ENCODE data around the gene TMEM198. TPM values are rescaled to one million over a fixed set of nuclear protein-coding genes. Genes with fewer than 3 reads are reported as not detected.
A peak's percentile ranks its signal among the peaks of the same experiment; 100 is the strongest.

Gene TMEM198
- total and polyA plus RNA-seq, 9 of the 15 experiments (the other 6 are each of a cell fraction or from before 2014, with no cell fraction given): 0.03 to 3.8 (median 1.0) TPM

GRCh38 chr2:219498280-219499057 is 45.4 kb upstream of the TMEM198 start, which contains the start of gene GMPPA (continued):
- TF ChIP-seq AFF1 (IDR thresholded peaks at IDR 0.05; ENCODE audit: low read depth in 1 of 2, partially characterized antibody in 2 of 2) (peak; percentile 42 to 81), NKRF (IDR thresholded peaks at IDR 0.05; ENCODE audit: borderline replicate concordance) (peak; percentile 60; the same call in 1 of the 2 replicates), EZH2 (IDR thresholded peaks at IDR 0.05; ENCODE audit: borderline replicate concordance, low read depth, low read length) (no peak), GTF2E2 (tag; IDR thresholded peaks at IDR 0.05) (peak; percentile 68; the same call in 1 of the 2 replicates), NRF1 (conservative IDR thresholded peaks at IDR 0.05 in 1 of 2, IDR thresholded peaks at IDR 0.05 in 1 of 2) (peak; percentile 69 to 70), ZNF740 (CRISPR knock-in tag; IDR thresholded peaks at IDR 0.05) (0 out of 2 replicates have a peak, but pooled peaks have one; percentile 60), ZNF740 (tag; IDR thresholded peaks at IDR 0.05) (no peak), ZNF143 (CRISPR knock-in tag; IDR thresholded peaks at IDR 0.05) (peak; percentile 89), GATAD2B (IDR thresholded peaks at IDR 0.05; ENCODE audit: borderline replicate concordance) (no peak), FOXP4 (CRISPR knock-in tag; IDR thresholded peaks at IDR 0.05; ENCODE audit: borderline replicate concordance) (0 out of 2 replicates have a peak, but pooled peaks have one; percentile 46), SUPT5H (IDR thresholded peaks at IDR 0.05) (peak; percentile 71), PHTF2 (CRISPR knock-in tag; IDR thresholded peaks at IDR 0.05) (no peak), POLR2A (conservative IDR thresholded peaks at IDR 0.05) (peak; percentile 80), RFX5 (IDR thresholded peaks at IDR 0.05; ENCODE audit: low read depth, low read length) (no peak)

All from K562 (cell line).